B cell (primary cell): ENCODE data around the gene LMO7. TPM values are rescaled to one million over a fixed set of nuclear protein-coding genes. Genes with fewer than 3 reads are reported as not detected.

ENCODE experiments used
- ATAC-seq: fragments of 200-7000 bp; cut with Tn5 transposase; one replicate; pipeline ENCODE4 v1.10.0; 2021; ENCODE audit warnings: low read depth, mild to moderate bottlenecking, moderate number of reproducible peaks, moderate library complexity
- CTCF ChIA-PET: fragments of 350-600 bp; sonication (Branson Sonifier 250); formaldehyde crosslinking; loops from one replicate; lab custom pipeline; 2021; ENCODE audit warnings: antibody characterized with exemption, inconsistent platforms; lab: Charles Lee
- POLR2A ChIA-PET: fragments of 350-600 bp; sonication (Branson Sonifier 250); formaldehyde crosslinking; loops from one replicate; lab custom pipeline; 2021; ENCODE audit warnings: antibody characterized with exemption; lab: Charles Lee
- DNase-seq: peaks from one replicate; pipeline ENCODE4 v3.0.0; 2013
- H2AFZ ChIP-seq: 2 replicates; pipeline ENCODE4 v1.6.1; 2012; ENCODE audit warnings: mild to moderate bottlenecking, low read depth, low read length; ENCODE audit not compliant: insufficient read depth, poor library complexity, severe bottlenecking
- H3K27ac ChIP-seq, 2 donors: 1 replicate in 1 of 2; 2 replicates in 1 of 2; pipeline ENCODE4 v1.5.1; 2012 to 2013; ENCODE audit warnings: low read length in 2 of 2, mild to moderate bottlenecking in 2 of 2, moderate library complexity in 1 of 2
- H3K27me3 ChIP-seq, 4 experiments: fragments of 200-600 bp in 1 of 4; sonication (generic) in 1 of 4; replicated peaks in 1 of 4; 1 replicate in 2 of 4; 2 replicates in 2 of 4; pipeline versions ENCODE4 v1.6.1 to v1.7.0; 2013 to 2016; ENCODE audit warnings: low read length in 3 of 4, mild to moderate bottlenecking in 2 of 4, mixed read lengths in 1 of 4, moderate library complexity in 1 of 4; ENCODE audit not compliant: insufficient read depth in 4 of 4, control insufficient read depth in 3 of 4; ENCODE audit errors: control extremely low read depth in 1 of 4
- H3K36me3 ChIP-seq, 2 experiments: replicated peaks in 1 of 2; 1 replicate in 1 of 2; 2 replicates in 1 of 2; pipeline versions ENCODE4 v1.6.1 to v1.7.1; 2013; ENCODE audit warnings: low read length in 1 of 2; ENCODE audit not compliant: insufficient read depth in 2 of 2, control insufficient read depth in 1 of 2; ENCODE audit errors: control extremely low read depth in 1 of 2, extremely low read depth in 1 of 2
- H3K4me1 ChIP-seq, 2 donors: fragments of 200-600 bp in 1 of 2; sonication (generic) in 1 of 2; 1 replicate in 1 of 2; 2 replicates in 1 of 2; pipeline versions ENCODE4 v1.5.1 to v1.6.1; 2013 to 2017; ENCODE audit warnings: low read length in 2 of 2; ENCODE audit not compliant: control insufficient read depth in 2 of 2, insufficient read depth in 2 of 2
- H3K4me2 ChIP-seq: replicated peaks from 2 replicates; pipeline ENCODE3; 2012; ENCODE audit warnings: mild to moderate bottlenecking, low read depth, low read length; ENCODE audit not compliant: poor library complexity, severe bottlenecking
- H3K4me3 ChIP-seq, 5 experiments: fragments of 200-600 bp in 1 of 5; sonication (generic) in 1 of 5; 1 replicate in 3 of 5; 2 replicates in 2 of 5; pipeline versions ENCODE4 v1.5.1 to v1.7.0; 2011 to 2016; ENCODE audit warnings: low read length in 4 of 5, mild to moderate bottlenecking in 4 of 5, low read depth in 2 of 5, control low read depth in 1 of 5, moderate library complexity in 1 of 5; ENCODE audit not compliant: insufficient read depth in 1 of 5; ENCODE audit errors: control extremely low read depth in 1 of 5, extremely low read depth in 1 of 5
- H3K79me2 ChIP-seq: fragments of 200-600 bp; sonication (generic); one replicate; pipeline ENCODE4 v1.6.0; 2016; ENCODE audit warnings: low read length; ENCODE audit not compliant: control insufficient read depth, insufficient read depth
- H3K9ac ChIP-seq: fragments of 200-600 bp; sonication (generic); 2 replicates; pipeline ENCODE4 v1.6.1; 2017; ENCODE audit warnings: mild to moderate bottlenecking, low read length, moderate library complexity
- H3K9me3 ChIP-seq, 3 donors: one replicate each; pipeline versions ENCODE4 v1.6.1 to v1.7.1; 2013; ENCODE audit warnings: low read length in 2 of 3; ENCODE audit not compliant: control insufficient read depth in 2 of 3, insufficient read depth in 1 of 3; ENCODE audit errors: control extremely low read depth in 1 of 3
- H4K20me1 ChIP-seq: 2 replicates; pipeline ENCODE4 v1.6.0; 2012; ENCODE audit warnings: mild to moderate bottlenecking, low read length; ENCODE audit not compliant: insufficient read depth, control insufficient read depth, poor library complexity, severe bottlenecking
- H3K27ac Mint-ChIP-seq: one replicate; pipeline ENCODE4 v1.8.0; 2021; ENCODE audit warnings: mixed read lengths
- H3K27me3 Mint-ChIP-seq: one replicate; pipeline ENCODE4 v1.8.0; 2021; ENCODE audit warnings: mixed read lengths
- H3K4me1 Mint-ChIP-seq: one replicate; pipeline ENCODE4 v1.8.0; 2021; ENCODE audit warnings: mixed read lengths
- H3K4me3 Mint-ChIP-seq: one replicate; pipeline ENCODE4 v1.8.0; 2021; ENCODE audit warnings: mixed read lengths
- H3K9me3 Mint-ChIP-seq: one replicate; pipeline ENCODE4 v1.8.0; 2022; ENCODE audit warnings: mixed read lengths; ENCODE audit not compliant: insufficient read depth
- CTCF ChIP-seq: fragments of 200-600 bp; IDR thresholded peaks from one replicate; pipeline ENCODE4 v1.8.0; 2022; ENCODE audit warnings: antibody characterized with exemption, mild to moderate bottlenecking
- EZH2 ChIP-seq: IDR thresholded peaks from 2 replicates; pipeline ENCODE4 v1.6.1; 2012; ENCODE audit warnings: borderline replicate concordance, low read depth, mild to moderate bottlenecking, moderate library complexity, low read length; ENCODE audit not compliant: insufficient read depth, poor library complexity, severe bottlenecking
- WGBS: methylation state at CpG from one replicate; pipeline ENCODE4 v1.1.5; 2013; ENCODE audit warnings: missing lambda C conversion rate; ENCODE audit not compliant: insufficient coverage; 5-methylcytosine and 5-hydroxymethylcytosine counted together
- intact Hi-C: fragments of 100-400 bp; cut with micrococcal nuclease; formaldehyde crosslinking; loops from one replicate; pipeline ENCODE4 v1.10.0; 2022
- polyA plus RNA-seq: library from polyadenylated mRNA; depleted of rRNA; stranded (reverse); fragments of >200 nt; gene quantifications from 2 replicates; pipeline ENCODE4 v1.2.3, GENCODE V29; 2012
- total RNA-seq, 2 donors: library from RNA; stranded (reverse); fragments of 120-200 nt in 1 of 2; gene quantifications; 1 replicate in 1 of 2; 2 replicates in 1 of 2; pipeline versions ENCODE4 v1.2.3 to v1.2.4, GENCODE V29; 2013 to 2022

Gene LMO7
- total and polyA plus RNA-seq, 2 donors (not counting 1 experiment from before 2014, with no cell fraction given): 7.8 to 17.4 TPM

- no peaks in the 10 kb centered on the region for H3K9me3 ChIP-seq
- TF ChIP-seq EZH2 (no peak), CTCF (no peak)
- Mint-ChIP-seq H3K4me1 (no peaks in the 10 kb centered on the region), H3K27me3 (no peaks in the 10 kb centered on the region), H3K27ac (no peak overlapping the region), H3K4me3 (no peak overlapping the region), H3K9me3 (no peaks in the 10 kb centered on the region)
- H3K4me3 ChIP-seq: no peak overlapping the region
- no peak overlapping the region for H3K27ac ChIP-seq
- no peaks in the 10 kb centered on the region for H3K27me3 ChIP-seq
- ChIA-PET POLR2A (no interaction called here), CTCF (no interaction called here)
- H3K4me2 ChIP-seq: no peak overlapping the region
- intact Hi-C loops: no loop called here
- H3K9ac ChIP-seq: no peak overlapping the region
- no peak overlapping the region for H2AFZ ChIP-seq
- ATAC-seq (no peak), DNase-seq (no peak)
- WGBS: no CpG with 5 or more reads among the region's 1 CpG
- no peaks in the 10 kb centered on the region for H3K36me3 ChIP-seq
- no peaks in the 10 kb centered on the region for H3K4me1 ChIP-seq
- H4K20me1 ChIP-seq: no peaks in the 10 kb centered on the region
- H3K79me2 ChIP-seq: no peaks in the 10 kb centered on the region
Measured at GRCh38 chr13:75620020-75620419, 16.1 kb upstream of the LMO7 start.

GRCh38 chr13:75621147-75621546, 15.0 kb upstream of the LMO7 start:
- H3K4me3 Mint-ChIP-seq: no peak overlapping the region
- Histone ChIP-seq H2AFZ (no peak overlapping the region), H3K9ac (no peak overlapping the region), H3K4me2 (no peak overlapping the region), H4K20me1 (no peaks in the 10 kb centered on the region), H3K27me3 (no peaks in the 10 kb centered on the region), H3K9me3 (no peaks in the 10 kb centered on the region), H3K4me1 (no peaks in the 10 kb centered on the region), H3K4me3 (no peak overlapping the region), H3K36me3 (no peaks in the 10 kb centered on the region), H3K79me2 (no peaks in the 10 kb centered on the region), H3K27ac (no peak overlapping the region)
- ChIA-PET CTCF (interaction anchor here (1.3 kb wide), 1 partner anchor 11 kb away, joined by 4 read pairs; no protein-coding TSS in a partner anchor), POLR2A (no interaction called here)
- no peak overlapping the region for H3K27ac Mint-ChIP-seq
- no peaks in the 10 kb centered on the region for H3K9me3 Mint-ChIP-seq
- no CpG with 5 or more reads among the region's 2 CpGs for WGBS
- intact Hi-C loops: no loop called here
- H3K27me3 Mint-ChIP-seq: no peaks in the 10 kb centered on the region
- H3K4me1 Mint-ChIP-seq: no peaks in the 10 kb centered on the region
- ATAC-seq (no peak), DNase-seq (no peak)
- no peak for TF ChIP-seq EZH2
